Fibroblast of skin of right quadriceps (primary cell): Measurements from ENCODE around the gene COL28A1.
A peak's percentile ranks its signal among the peaks of the same experiment; 100 is the strongest.

Source experiments
- DNase-seq: peaks from one replicate; pipeline ENCODE4 v3.0.0-alpha.2; 2013

COL28A1 gene

GRCh38 chr7:7452652-7453051 is 83.0 kb downstream of the COL28A1 start:
- no peak for DNase-seq

- DNase-seq: no peak
Observed at GRCh38 chr7:7452119-7452518, 83.6 kb downstream of the COL28A1 start.

DNA sequence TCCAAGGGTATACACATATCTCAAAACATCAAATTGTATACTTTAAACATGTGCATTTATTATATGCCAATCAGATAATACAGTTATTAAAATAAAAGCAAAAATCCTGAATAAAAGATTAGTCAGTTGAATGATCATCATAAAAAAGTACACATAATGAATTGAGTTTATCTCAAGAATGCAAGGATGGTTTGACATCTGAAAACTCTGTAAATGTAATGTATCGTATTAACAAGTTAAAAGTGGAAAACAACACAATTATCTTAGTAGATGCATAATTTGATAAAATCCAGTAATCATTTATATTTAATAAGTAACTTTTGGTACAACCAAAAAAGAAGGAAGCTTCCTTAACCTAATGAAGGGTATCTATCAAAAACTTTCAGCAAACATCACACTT is 86.6 kb downstream of the COL28A1 start:
- DNase-seq: no peak

DNA sequence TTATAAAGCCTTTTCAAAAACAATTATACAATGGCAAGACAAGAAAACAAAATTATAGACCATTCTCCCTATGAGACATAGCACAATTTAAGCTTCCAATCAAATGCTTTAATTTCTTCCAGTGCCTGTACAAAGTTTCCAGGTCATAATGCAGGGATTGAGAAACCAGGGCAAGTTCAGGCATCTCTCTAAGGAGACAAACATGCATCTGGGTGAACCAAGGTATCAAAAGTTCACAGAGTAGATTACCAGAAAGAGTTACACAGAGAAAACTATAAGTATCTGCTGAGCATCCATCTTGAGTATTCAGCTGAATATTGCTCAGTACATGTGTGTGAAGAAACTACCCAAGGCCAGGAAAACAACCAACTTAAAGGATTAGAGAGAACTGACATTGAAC is 89.1 kb downstream of the COL28A1 start:
- no peak for DNase-seq

- DNase-seq: no peak
Observed at GRCh38 chr7:7443806-7444350, 91.8 kb downstream of the COL28A1 start.

- no peak for DNase-seq
Observed at GRCh38 chr7:7439564-7439963, 96.1 kb downstream of the COL28A1 start.

DNA sequence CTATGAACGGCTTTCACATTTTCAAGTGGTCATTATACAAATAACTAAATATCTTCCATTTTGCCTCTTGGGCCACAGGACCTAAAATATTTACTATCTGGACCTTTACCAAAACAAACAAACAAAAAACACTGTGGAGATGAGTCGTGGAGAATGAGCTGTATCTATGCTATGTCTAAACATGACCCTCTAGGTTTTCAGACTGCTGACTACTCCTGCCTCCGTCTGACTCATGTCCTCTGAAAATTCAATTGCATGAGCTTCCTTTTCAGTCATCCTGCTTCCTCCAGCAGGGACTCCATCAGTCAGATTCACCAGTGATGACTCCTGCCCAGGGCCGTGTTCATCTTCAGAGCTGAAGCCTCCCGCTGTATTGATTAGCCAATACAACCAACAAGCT is 96.8 kb downstream of the COL28A1 start:
- peak; percentile 97 for DNase-seq

GRCh38 chr7:7435978-7436377 is 99.7 kb downstream of the COL28A1 start:
- DNase-seq: no peak

DNA sequence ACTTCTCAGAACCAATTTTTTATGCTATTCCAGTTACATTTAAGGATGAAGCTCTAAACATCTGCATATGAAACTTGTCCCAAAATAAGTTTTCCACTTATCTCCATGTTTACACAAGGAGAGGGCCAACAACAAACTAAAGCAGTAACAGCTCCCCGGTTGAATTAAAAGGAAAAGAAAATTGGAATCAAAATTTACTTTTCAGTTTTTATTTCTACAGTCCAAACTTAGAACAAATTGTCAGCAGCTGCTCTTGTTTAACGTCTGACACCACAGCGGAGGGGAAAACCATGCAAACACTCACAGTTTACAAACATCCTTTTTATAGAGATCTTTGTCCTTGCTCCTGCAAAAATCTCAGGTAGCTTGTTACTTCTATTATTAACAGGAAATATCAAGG is 101.3 kb downstream of the COL28A1 start:
- DNase-seq: no peak

DNA sequence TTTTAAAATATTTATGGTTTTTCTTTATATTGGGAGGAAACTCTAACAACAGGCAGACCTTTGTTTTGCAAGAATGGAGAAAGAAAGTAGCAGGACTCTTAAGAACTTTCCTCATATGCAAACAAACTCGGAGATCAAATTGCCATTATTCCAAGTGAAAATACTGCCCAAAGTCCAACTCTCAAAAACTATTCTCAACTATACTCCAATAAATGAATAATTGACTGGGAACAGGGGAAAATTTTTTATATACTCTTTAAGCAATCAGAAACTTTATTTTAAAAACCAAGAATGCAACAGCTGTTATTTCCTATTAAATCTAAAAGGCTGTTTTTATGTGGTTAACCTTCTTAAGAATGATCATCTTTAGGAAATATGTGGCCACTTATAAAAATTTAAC is 101.9 kb downstream of the COL28A1 start:
- no peak for DNase-seq

DNA sequence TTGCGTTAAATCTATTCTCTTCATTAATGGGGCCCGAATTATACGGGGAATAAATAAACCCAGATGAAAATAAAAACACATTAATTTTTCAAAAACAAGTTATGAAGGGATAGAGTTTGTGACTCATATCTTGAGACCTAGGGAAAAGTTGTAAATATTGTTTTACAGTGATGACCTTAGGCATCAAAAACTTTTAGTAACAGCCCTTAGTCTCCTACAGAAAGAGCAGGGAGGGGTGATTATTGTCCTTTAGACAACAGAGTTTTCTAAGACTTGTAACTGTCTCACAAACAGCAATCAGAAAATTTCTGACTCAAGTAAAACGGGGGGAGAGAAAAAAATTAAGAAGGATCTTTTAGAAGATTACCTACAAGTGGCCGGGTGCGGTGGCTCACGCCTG is 102.7 kb downstream of the COL28A1 start:
- DNase-seq: no peak

DNA sequence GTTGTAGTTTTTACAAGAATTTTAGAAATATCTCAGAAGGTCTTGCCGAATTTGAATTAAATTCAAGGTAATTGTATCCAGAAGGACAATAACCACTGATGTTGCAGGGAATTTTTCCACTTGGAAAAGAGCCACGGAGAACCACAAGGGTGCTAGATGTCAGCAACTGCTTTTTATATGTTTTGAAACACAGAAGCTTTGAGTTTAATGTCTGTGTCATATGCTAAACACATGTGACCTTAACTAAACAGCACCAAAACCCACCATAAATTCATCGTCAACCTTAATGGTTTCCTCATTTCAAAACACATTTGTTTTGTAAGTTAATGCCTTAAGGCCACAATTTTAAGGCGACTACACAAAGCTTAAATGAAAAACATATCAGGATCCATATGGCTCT is 106.9 kb downstream of the COL28A1 start:
- peak; percentile 95 for DNase-seq

DNA sequence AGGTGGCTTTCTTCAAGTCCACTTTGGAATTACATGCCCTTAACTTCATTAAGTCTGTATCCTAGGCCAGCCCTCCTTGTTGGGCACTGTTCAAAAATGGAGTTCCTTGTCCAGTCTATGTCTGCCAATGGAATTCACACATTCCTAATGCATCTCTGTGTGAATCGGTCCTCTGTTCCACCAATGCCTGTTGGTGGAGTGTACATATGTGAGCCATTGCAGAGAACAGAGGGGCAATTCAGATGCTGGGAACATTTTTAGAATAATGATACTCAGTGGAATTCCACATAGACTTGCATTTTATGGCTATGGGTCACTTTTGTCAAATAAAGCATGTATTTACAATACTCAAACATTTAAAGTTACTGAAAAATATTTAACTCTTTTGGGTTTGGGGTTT is 108.3 kb downstream of the COL28A1 start:
- no peak for DNase-seq

DNA sequence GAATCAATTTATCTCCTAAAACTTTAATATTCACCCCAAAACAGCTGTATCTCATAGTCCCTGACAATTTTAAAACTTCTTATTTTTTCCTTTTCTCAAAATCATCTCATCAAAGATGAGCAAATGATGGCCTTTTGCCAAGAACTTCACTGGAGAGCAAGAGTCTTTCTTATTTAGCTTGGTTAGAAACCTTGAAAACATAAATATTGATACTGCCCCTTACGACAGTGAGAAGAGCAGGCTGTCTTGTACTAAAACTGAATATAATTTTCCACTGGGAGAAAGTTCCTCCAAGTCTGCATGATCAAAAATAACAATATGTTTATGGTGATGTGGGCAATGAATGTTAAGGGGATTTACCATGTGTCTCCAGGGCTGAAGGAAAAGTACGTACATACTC is 109.0 kb downstream of the COL28A1 start:
- DNase-seq: no peak

DNA sequence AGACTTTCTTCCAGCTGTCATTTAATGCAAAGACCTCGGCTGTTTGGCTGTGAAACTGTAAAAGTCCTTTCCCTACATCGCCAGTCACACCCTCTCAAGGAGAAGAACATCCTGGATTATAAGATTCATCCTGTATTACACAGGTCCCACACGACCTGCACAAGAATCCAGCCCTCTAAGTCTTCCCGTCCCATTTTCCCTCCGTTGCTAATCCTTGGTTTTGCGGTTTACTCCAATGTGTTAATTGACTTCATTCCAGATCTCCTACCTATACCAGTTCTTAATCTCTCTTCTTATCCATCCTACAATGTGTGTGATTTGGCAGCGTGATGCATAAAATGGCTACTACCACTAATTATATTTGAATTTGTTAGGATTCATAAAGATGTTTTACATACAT is 110.4 kb downstream of the COL28A1 start:
- no peak for DNase-seq

- peak; percentile 58 for DNase-seq
Observed at GRCh38 chr7:7424151-7424873, 111.4 kb downstream of the COL28A1 start.

GRCh38 chr7:7422641-7423040 is 113.0 kb downstream of the COL28A1 start:
- DNase-seq: no peak

DNA sequence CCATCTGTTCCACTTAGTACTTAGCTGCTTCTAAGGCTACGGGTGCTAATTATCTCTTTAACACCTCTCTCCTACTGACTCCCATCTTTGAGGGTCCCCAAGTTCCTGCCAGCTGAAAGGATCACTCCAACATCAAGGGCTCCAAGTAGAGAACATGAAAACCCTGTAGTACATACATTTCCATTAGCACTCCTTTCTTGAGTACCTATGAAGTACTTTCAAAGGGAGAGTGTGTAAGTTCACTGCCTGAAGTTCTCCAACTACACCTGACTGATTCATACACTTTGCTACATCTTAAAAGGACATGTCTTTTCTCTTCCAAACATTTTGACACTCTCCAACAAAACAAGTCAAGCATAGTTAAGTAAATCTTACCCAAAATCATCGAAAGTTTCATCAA is 113.8 kb downstream of the COL28A1 start:
- no peak for DNase-seq

DNA sequence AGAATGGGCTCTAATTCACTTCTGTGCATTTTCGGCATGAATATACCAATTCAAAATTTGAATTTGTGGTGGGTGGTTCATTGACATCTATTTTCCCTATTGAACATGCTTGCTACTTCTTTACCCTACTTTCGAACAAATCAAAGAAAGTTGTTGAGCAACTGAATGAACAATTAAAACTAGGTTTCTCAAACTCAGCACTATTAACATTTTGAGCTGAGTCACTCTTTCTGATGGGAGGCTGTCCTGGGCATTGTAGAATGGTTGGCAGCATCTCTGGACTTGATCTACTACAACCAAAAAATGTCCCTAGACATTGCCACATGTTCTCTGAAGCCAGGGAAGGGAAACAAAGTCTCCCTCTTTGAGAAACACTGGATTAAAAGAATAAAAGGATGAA is 116.7 kb downstream of the COL28A1 start:
- DNase-seq: no peak

DNA sequence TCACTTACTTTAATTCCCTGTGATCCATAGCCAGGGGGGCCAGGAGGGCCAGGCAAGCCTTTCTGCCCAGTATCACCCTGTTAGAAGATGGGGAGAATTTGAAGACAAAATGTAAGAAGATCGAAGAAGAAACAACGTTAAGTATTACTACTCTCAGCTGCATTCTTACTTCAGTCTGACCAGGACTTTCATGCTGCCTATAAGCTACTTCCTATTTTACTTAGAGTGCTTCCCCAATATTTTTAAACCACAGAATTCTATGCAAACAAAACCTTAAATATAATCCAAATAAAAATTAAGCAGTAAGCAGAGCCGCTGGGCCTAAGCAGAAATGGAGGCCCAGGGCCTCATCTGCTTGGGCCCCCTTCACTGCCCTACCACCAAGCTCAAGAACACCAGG is 117.8 kb downstream of the COL28A1 start:
- DNase-seq: no peak

DNA sequence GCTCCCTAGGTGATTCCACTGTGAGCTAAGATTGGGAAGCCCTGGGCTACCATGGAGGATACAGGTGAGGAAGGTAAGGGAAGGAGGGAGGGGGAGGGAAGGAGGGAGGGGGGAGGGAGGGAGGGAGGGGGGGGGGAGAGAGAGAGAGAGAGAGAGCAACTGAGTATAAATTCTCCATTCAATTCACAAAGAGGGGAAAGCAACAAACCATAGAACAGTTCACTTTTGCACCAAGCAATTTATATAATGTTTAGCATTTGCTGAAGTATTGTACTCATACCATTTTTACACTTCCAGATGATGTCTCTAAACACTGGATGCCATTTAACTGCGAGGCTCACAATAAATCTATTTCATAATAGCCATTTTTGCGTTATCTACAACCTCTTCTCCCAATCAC is 118.3 kb downstream of the COL28A1 start:
- no peak for DNase-seq

GRCh38 chr7:7416031-7416858 is 119.4 kb downstream of the COL28A1 start:
- no peak for DNase-seq

GRCh38 chr7:7414791-7415603 is 120.7 kb downstream of the COL28A1 start:
- DNase-seq: no peak
